Stomach (tissue), 19 donors: Measurements from ENCODE around the gene HNRNPF. TPM values are rescaled to one million over a fixed set of nuclear protein-coding genes. Genes with fewer than 3 reads are reported as not detected.
"Not testable (repeated sequence)": the region's sequence is repeated elsewhere in the genome, so short reads cannot be mapped to it uniquely, and the experiment has no call there.

Experiments
- DNase-seq, 2 donors: peaks; one replicate each; pipeline versions ENCODE4 v3.0.0 to v3.0.0-alpha.2; 2013 to 2019
- H3K27ac ChIP-seq, 5 donors: fragments of 200-600 bp in 4 of 5; sonication (generic) in 4 of 5; one replicate each; pipeline ENCODE4 v1.5.1; 2013 to 2019; ENCODE audit warnings: mild to moderate bottlenecking in 1 of 5, moderate library complexity in 1 of 5
- H3K27me3 ChIP-seq, 3 donors: fragments of 200-600 bp; sonication (generic); one replicate each; pipeline ENCODE4 v1.5.1; 2017 to 2019; ENCODE audit warnings: mixed run types in 1 of 3
- H3K36me3 ChIP-seq, 4 donors: fragments of 200-600 bp; sonication (generic); 1 replicate in 3 of 4; 2 replicates in 1 of 4; pipeline ENCODE4 v1.5.1; 2016 to 2019
- H3K4me1 ChIP-seq, 4 donors: fragments of 200-600 bp; sonication (generic); one replicate each; pipeline ENCODE4 v1.5.1; 2016 to 2019
- H3K4me3 ChIP-seq, 4 donors: fragments of 200-600 bp; sonication (generic) in 3 of 4; one replicate each; pipeline ENCODE4 v1.5.1; 2016 to 2019; ENCODE audit warnings: mild to moderate bottlenecking in 1 of 4
- H3K9me3 ChIP-seq, 4 donors: fragments of 200-600 bp; sonication (generic); one replicate each; pipeline ENCODE4 v1.5.1; 2016 to 2019
- CTCF ChIP-seq, 7 experiments: fragments of 450-650 bp in 4 of 7; fragments of 200-600 bp in 3 of 7; sonication (generic) in 3 of 7; IDR thresholded peaks; one replicate each; pipeline ENCODE4 v1.5.1; 2016 to 2019; ENCODE audit warnings: antibody characterized with exemption in 7 of 7, control low read depth in 2 of 7, mild to moderate bottlenecking in 1 of 7
- EP300 ChIP-seq: sonication (generic); formaldehyde crosslinking; IDR thresholded peaks from one replicate; pipeline ENCODE4 v1.6.1; 2017; ENCODE audit warnings: antibody characterized with exemption
- POLR2A ChIP-seq, 4 donors: fragments of 450-650 bp; IDR thresholded peaks; one replicate each; pipeline ENCODE4 v1.6.1; 2016; ENCODE audit warnings: antibody characterized with exemption in 4 of 4, control low read depth in 2 of 4, mild to moderate bottlenecking in 1 of 4, moderate library complexity in 1 of 4
- POLR2AphosphoS5 ChIP-seq, 3 donors: sonication (generic); formaldehyde crosslinking; IDR thresholded peaks; one replicate each; pipeline ENCODE4 v1.6.1; 2016; ENCODE audit warnings: antibody characterized with exemption in 3 of 3
- WGBS, 5 donors: extraction: QIAGEN DNeasy Blood & Tissue Kit in 3 of 5; methylation state at CpG; one replicate each; pipeline versions ENCODE4 v1.1.5 to v1.1.7; 2013 to 2018; 5-methylcytosine and 5-hydroxymethylcytosine counted together
- intact Hi-C: fragments of 100-400 bp; cut with DNase I; formaldehyde crosslinking; loops from one replicate; pipeline ENCODE4 v1.15.1; 2023; ENCODE audit warnings: low total_unique reads
- long read RNA-seq, 10 donors: transcript quantifications; one replicate each; lab custom pipeline, GENCODE V29; 2026
- polyA plus RNA-seq, 3 donors: library from polyadenylated mRNA; stranded (reverse); fragments of 200-250 nt; gene quantifications; one replicate each; pipeline ENCODE4 v1.2.3, GENCODE V29; 2013
- total RNA-seq, 5 donors: library from RNA; depleted of rRNA; stranded (reverse); fragments of >200 nt; gene quantifications; one replicate each; pipeline versions ENCODE4 v1.1.0 to v1.2.3, GENCODE V29; 2014 to 2016
- donor health status: healthy with polysubstance abuse.
- donor health status: Bipolar disorder and iron deficiency.
- donor health status: healthy.

The HNRNPF gene
- total RNA-seq (100 to 1,000 TPM in 2 of 5 donors, 10 to 100 TPM in 3; 36.2 to 169 (median 87.0) TPM), polyA plus RNA-seq (100 to 1,000 TPM in 1 of 3 donors, 10 to 100 TPM in 2; 74.7 to 131 (median 87.5) TPM)
- long read RNA-seq, donor 1, transcript HNRNPF-204 (3 exons, 2,755 nt) = major isoform, 11 of 38 reads
- long read RNA-seq, donor 1, transcript HNRNPF-203 (4 exons, 2,617 nt) = minor isoform, 5 of 38 reads
- long read RNA-seq, donor 1, partial matches to known transcripts = 0 of 38 reads
- long read RNA-seq, donor 1, other reads (novel, unspliced or antisense) = 17 of 38 reads
- long read RNA-seq, donor 2, transcript HNRNPF-203 (4 exons, 2,617 nt) = minor isoform, 10 of 46 reads
- long read RNA-seq, donor 2, transcript HNRNPF-204 (3 exons, 2,755 nt) = major isoform, 11 of 46 reads
- long read RNA-seq, donor 2, partial matches to known transcripts = 0 of 46 reads
- long read RNA-seq, donor 2, other reads (novel, unspliced or antisense) = 20 of 46 reads
- long read RNA-seq, donor 3, transcript HNRNPF-204 (3 exons, 2,755 nt) = major isoform, 7 of 35 reads
- long read RNA-seq, donor 3, partial matches to known transcripts = 0 of 35 reads
- long read RNA-seq, donor 3, other reads (novel, unspliced or antisense) = 21 of 35 reads
- long read RNA-seq, donor 4, partial matches to known transcripts = 0 of 3 reads
- long read RNA-seq, donor 4, other reads (novel, unspliced or antisense) = 0 of 3 reads
- long read RNA-seq, donor 5, transcript HNRNPF-207 (4 exons, 2,676 nt) = minor isoform, 6 of 76 reads
- long read RNA-seq, donor 5, transcript HNRNPF-201 (4 exons, 2,186 nt) = minor isoform, 5 of 76 reads
- long read RNA-seq, donor 5, transcript HNRNPF-203 (4 exons, 2,617 nt) = minor isoform, 11 of 76 reads
- long read RNA-seq, donor 5, transcript HNRNPF-204 (3 exons, 2,755 nt) = major isoform, 15 of 76 reads
- long read RNA-seq, donor 5, partial matches to known transcripts = 0 of 76 reads
- long read RNA-seq, donor 5, other reads (novel, unspliced or antisense) = 39 of 76 reads
- long read RNA-seq, donor 6, transcript HNRNPF-207 (4 exons, 2,676 nt) = minor isoform, 18 of 139 reads
- long read RNA-seq, donor 6, transcript HNRNPF-204 (3 exons, 2,755 nt) = major isoform, 42 of 139 reads
- long read RNA-seq, donor 6, transcript HNRNPF-203 (4 exons, 2,617 nt) = minor isoform, 20 of 139 reads
- long read RNA-seq, donor 6, partial matches to known transcripts = 0 of 139 reads
- long read RNA-seq, donor 6, other reads (novel, unspliced or antisense) = 53 of 139 reads
- long read RNA-seq, donor 7, transcript HNRNPF-204 (3 exons, 2,755 nt) = major isoform, 19 of 75 reads
- long read RNA-seq, donor 7, transcript HNRNPF-203 (4 exons, 2,617 nt) = minor isoform, 9 of 75 reads
- long read RNA-seq, donor 7, partial matches to known transcripts = 41 of 75 reads
- long read RNA-seq, donor 7, other reads (novel, unspliced or antisense) = 0 of 75 reads
- long read RNA-seq, donor 8, transcript HNRNPF-204 (3 exons, 2,755 nt) = major isoform, 19 of 70 reads
- long read RNA-seq, donor 8, transcript HNRNPF-203 (4 exons, 2,617 nt) = minor isoform, 8 of 70 reads
- long read RNA-seq, donor 8, transcript HNRNPF-201 (4 exons, 2,186 nt) = minor isoform, 6 of 70 reads
- long read RNA-seq, donor 8, partial matches to known transcripts = 0 of 70 reads
- long read RNA-seq, donor 8, other reads (novel, unspliced or antisense) = 35 of 70 reads
- long read RNA-seq, donor 9, transcript HNRNPF-207 (4 exons, 2,676 nt) = minor isoform, 5 of 51 reads
- long read RNA-seq, donor 9, transcript HNRNPF-204 (3 exons, 2,755 nt) = major isoform, 10 of 51 reads
- long read RNA-seq, donor 9, partial matches to known transcripts = 0 of 51 reads
- long read RNA-seq, donor 9, other reads (novel, unspliced or antisense) = 29 of 51 reads
- long read RNA-seq, donor 10, transcript HNRNPF-204 (3 exons, 2,755 nt) = minor isoform, 6 of 34 reads
- long read RNA-seq, donor 10, transcript HNRNPF-203 (4 exons, 2,617 nt) = major isoform, 11 of 34 reads
- long read RNA-seq, donor 10, partial matches to known transcripts = 0 of 34 reads
- long read RNA-seq, donor 10, other reads (novel, unspliced or antisense) = 11 of 34 reads

GRCh38 chr10:43408710-43409384 is at the start of gene HNRNPF:
Gene HNRNPF, minus strand, starts transcription at chr10:43409186. Its CDS starts 21,302 bp downstream, at chr10:43387884.
- Histone ChIP-seq H3K4me3 (peak within 1 kb of the TSS; percentile 69 to 91 (median 78)), H3K9me3 (no peaks in the 10 kb centered on the region), H3K27me3 (no peaks in the 10 kb centered on the region), H3K36me3 (no peaks in the 10 kb centered on the region), H3K27ac (peak within 1 kb of the TSS; percentile 99 to 100 (median 100)), H3K4me1 (peaks cover 25 to 41% (median 33%) of the 10 kb centered on the region in 4 donors)
- 0 to 1% (median 0%) methylated on average over 34 to 68 of the region's 68 CpGs for WGBS, 5 donors
- peak; percentile 95 to 99 for DNase-seq
- no peak for TF ChIP-seq EP300
- no peak for TF ChIP-seq CTCF (IDR thresholded peaks at IDR 0.05)
- peak; percentile 98 to 99 (median 98) for TF ChIP-seq POLR2AphosphoS5 (IDR thresholded peaks at IDR 0.05)
- peak in 2 of 4 donors; percentile 82 to 92 for TF ChIP-seq POLR2A (IDR thresholded peaks at IDR 0.05)
- intact Hi-C loops = no loop called here

GRCh38 chr10:43458227-43458626 is 49.2 kb upstream of the HNRNPF start:
- no peak for TF ChIP-seq POLR2A (IDR thresholded peaks at IDR 0.05)
- no peak for TF ChIP-seq POLR2AphosphoS5 (IDR thresholded peaks at IDR 0.05)
- no peak for TF ChIP-seq CTCF (IDR thresholded peaks at IDR 0.05)
- TF ChIP-seq EP300 = no peak
- H3K27me3 ChIP-seq = no peaks in the 10 kb centered on the region
- intact Hi-C loops = no loop called here
- peaks cover 16 to 25% (median 20%) of the 10 kb centered on the region in 4 donors for H3K4me1 ChIP-seq
- no peaks in the 10 kb centered on the region for H3K36me3 ChIP-seq
- no peak overlapping the region for H3K4me3 ChIP-seq
- H3K27ac ChIP-seq = no peak overlapping the region
- DNase-seq = no peak
- H3K9me3 ChIP-seq = no peaks in the 10 kb centered on the region
- WGBS, 5 donors = 74 to 84% (median 80%) methylated on average over 3 of the region's 3 CpGs

- H3K27me3 ChIP-seq, H3K9me3 ChIP-seq, H3K36me3 ChIP-seq, intact Hi-C loops, DNase-seq: not testable (repeated sequence)
- Histone ChIP-seq H3K27ac (peak overlapping the region; percentile 77 to 91 (median 90)), H3K4me3 (peak overlapping the region in 1 of 4 donors; percentile 55), H3K4me1 (peaks cover 15 to 34% (median 20%) of the 10 kb centered on the region in 4 donors)
- 93 to 98% (median 97%) methylated on average over 15 of the region's 15 CpGs for WGBS, 5 donors
Observed at GRCh38 chr10:43456561-43456960, 47.6 kb upstream of the HNRNPF start.

- H3K27me3 ChIP-seq, DNase-seq, H3K4me3 ChIP-seq, H3K36me3 ChIP-seq, H3K9me3 ChIP-seq: not testable (repeated sequence)
- Histone ChIP-seq H3K4me1 (peaks cover 15 to 35% (median 20%) of the 10 kb centered on the region in 4 donors), H3K27ac (peak overlapping the region in 4 of 5 donors; percentile 90 to 91 (median 90))
- WGBS, 5 donors = 65 to 83% (median 75%) methylated on average over 9 of the region's 9 CpGs
- intact Hi-C loops = loop anchor here (5.0 kb wide), 1 partner anchor 62 kb away; no protein-coding TSS in a partner anchor
Observed at GRCh38 chr10:43454025-43454424, 45.0 kb upstream of the HNRNPF start.
